ENCODE results near the gene NRN1L. TPM values are rescaled to one million over a fixed set of nuclear protein-coding genes. Genes with fewer than 3 reads are reported as not detected.

Gene NRN1L
- total RNA-seq, 1 donor from 2014 or later, result 1.4 TPM

DNA sequence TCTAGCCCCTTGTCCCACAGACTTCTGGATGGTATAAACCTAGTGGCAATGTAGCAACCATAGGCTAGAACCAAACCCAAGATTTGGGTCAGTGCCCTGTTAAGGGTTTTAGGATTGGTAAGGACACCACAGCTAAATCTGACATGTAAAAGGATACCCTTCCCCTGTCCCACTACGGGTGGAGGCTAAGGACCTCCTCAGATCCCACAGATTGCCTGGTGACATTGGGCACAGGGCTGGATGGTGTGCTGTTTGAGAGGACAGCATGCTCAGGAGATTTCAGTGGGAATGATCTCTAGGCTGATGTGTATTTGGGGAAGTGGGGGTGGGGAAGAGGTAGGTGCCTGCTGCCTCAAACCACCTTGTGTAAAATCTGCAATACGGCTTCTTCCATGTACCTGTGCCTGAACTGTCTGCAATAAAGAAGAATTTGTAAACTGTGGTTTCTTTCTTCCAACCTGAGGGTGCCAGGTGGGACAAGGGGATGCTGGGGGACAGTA is 12.5 kb upstream of the NRN1L start:
- no peak for ATAC-seq (ENCODE audit: low read depth)
- H3K4me3 Mint-ChIP-seq, result peak overlapping the region; percentile 90
- no peak for DNase-seq
- H3K36me3 Mint-ChIP-seq (ENCODE audit: low read depth), result peaks cover 37% of the 10 kb centered on the region
- peak overlapping the region; percentile 84 for H3K27ac Mint-ChIP-seq
- TF ChIP-seq, protein P1, sequence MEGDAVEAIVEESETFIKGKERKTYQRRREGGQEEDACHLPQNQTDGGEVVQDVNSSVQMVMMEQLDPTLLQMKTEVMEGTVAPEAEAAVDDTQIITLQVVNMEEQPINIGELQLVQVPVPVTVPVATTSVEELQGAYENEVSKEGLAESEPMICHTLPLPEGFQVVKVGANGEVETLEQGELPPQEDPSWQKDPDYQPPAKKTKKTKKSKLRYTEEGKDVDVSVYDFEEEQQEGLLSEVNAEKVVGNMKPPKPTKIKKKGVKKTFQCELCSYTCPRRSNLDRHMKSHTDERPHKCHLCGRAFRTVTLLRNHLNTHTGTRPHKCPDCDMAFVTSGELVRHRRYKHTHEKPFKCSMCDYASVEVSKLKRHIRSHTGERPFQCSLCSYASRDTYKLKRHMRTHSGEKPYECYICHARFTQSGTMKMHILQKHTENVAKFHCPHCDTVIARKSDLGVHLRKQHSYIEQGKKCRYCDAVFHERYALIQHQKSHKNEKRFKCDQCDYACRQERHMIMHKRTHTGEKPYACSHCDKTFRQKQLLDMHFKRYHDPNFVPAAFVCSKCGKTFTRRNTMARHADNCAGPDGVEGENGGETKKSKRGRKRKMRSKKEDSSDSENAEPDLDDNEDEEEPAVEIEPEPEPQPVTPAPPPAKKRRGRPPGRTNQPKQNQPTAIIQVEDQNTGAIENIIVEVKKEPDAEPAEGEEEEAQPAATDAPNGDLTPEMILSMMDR (IDR thresholded peaks at IDR 0.05), result no peak
- no peaks in the 10 kb centered on the region for H3K9me3 Mint-ChIP-seq
- intact Hi-C loops (cut with micrococcal nuclease), result loop anchor here (1.0 to 2.0 kb wide), 4 partner anchors 21 to 63 kb away; partner anchors contain the start of genes NUTF2 and PSKH1
- H3K4me1 Mint-ChIP-seq, result peaks cover 36% of the 10 kb centered on the region
- ChIA-PET CTCF (interaction anchor here (1.4 kb wide), 1 partner anchor 12 kb away, joined by 6 read pairs; no protein-coding TSS in a partner anchor), POLR2A (interaction anchor here (1.0 to 1.6 kb wide), 3 partner anchors 26 to 213 kb away, joined by 3 to 6 read pairs (median 4); partner anchors contain the start of genes NFATC3 and PSMB10)
- H3K27me3 Mint-ChIP-seq, result no peaks in the 10 kb centered on the region

DNA sequence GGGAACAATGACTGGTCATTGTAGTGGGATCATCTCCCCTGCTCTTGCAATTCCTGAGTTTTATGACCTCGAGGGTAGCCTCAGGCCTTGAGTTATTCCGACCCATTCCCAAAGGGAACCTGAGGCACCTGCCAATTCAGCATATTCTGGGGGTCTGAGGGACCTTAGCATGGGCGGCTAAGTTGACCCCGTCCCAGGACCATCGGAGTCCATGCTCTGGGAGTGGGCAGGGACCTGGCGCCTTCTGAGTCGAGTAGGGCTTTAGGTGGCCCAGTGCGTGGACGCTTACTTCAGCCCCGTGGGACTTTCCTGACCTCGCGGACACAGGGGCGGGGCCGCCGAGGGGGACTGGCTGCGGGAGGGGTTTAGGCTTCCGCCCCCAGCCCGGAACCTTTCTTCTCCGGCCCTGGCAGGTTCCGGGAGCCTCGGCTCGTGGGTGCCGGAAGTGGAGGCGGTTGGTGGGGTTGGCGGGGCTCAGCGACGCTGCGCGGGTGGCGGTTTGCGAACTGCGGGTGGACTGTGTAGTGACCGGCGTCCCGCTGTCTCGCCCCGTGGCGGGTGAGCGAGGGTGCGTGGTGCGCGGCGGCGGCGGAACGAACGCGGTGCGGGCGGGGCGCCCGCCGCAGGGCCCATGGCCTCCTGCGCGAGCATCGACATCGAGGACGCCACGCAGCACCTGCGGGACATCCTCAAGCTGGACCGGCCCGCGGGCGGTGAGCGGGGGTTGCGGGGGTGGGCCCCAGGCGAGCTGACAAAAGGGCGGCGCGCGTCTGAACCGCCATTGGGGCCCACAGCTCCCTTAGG is 11.9 kb upstream of the NRN1L start, which contains the start of gene EDC4:
Gene EDC4 (plus strand): TSS at position 422 of the 804 bp plus-strand sequence. CDS start 210 bp downstream, at position 632.
- Mint-ChIP-seq H3K4me3 (peak within 1 kb of the TSS; percentile 90), H3K4me1 (peaks cover 36% of the 10 kb centered on the region), H3K27ac (peak within 1 kb of the TSS; percentile 84), H3K27me3 (no peaks in the 10 kb centered on the region), H3K9me3 (no peaks in the 10 kb centered on the region), H3K36me3 (ENCODE audit: low read depth) (peaks cover 42% of the 10 kb centered on the region)
- CTCF ChIA-PET, result interaction anchor here (0.6 to 1.4 kb wide), 2 partner anchors 19 to 56 kb away, joined by 3 to 6 read pairs; no protein-coding TSS in a partner anchor
- ATAC-seq (ENCODE audit: low read depth) (peak; percentile 93), DNase-seq (peak; percentile 89)
- POLR2A ChIA-PET, result interaction anchor here (0.8 to 1.6 kb wide), 7 partner anchors 13 to 165 kb away, joined by 3 to 7 read pairs (median 4); partner anchors contain the start of genes GFOD2 and PSKH1
- TF ChIP-seq, protein P1 (IDR thresholded peaks at IDR 0.05), result no peak
- intact Hi-C loops (cut with micrococcal nuclease), result loop anchor here (1.0 to 2.0 kb wide), 5 partner anchors 20 to 62 kb away; partner anchors contain the start of genes NUTF2, PSKH1 and THAP11

DNA sequence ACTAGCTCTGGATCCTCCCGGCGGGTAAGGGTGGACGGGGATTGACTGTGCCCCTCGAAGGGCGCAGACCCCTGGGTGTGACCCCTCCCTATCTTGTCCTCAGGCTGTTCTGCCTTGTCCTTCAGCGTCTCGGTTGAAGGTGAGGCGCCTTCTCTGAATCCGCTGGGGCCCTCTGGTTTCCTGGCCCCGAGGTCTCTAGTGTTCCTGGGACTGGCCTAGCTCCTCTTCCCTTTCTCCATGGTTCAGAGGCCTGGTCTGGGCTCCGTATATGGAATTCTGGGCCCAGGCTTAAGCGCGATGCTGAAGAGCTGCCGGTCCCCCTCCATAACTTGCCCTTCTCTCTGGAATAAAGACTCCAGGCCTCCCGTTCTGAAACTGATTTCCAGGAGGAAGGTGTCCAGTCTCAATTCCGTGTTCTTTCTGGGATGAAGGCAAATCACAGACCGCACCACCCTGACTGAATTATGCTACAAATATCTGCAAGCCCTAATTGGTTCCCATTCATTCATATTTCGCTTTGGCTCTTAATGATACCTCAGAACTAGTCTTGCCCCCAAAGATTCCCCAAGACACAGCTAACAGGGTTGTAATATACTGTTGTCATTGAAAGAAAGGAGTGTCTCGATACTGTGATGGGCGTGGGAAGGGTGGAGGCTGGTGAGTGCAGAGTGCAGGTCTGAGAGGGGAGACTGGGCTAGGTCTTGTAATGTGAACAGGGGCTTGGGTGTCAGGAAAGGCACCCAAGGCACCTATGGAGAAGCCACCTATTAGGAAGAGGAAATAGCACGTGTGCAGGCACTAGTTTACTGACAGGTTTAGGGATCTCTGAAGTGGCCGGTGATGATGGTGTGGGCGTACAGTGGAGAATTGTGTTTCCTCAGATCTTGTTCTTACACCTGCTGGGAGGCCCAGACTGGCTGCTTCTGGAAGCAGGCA is 11.0 kb upstream of the NRN1L start:
- POLR2A ChIA-PET, result interaction anchor here (0.6 to 1.3 kb wide), 8 partner anchors 12 to 164 kb away, joined by 3 to 7 read pairs (median 4); partner anchors contain the start of genes GFOD2 and PSKH1
- Mint-ChIP-seq H3K27me3 (no peaks in the 10 kb centered on the region), H3K27ac (peak overlapping the region; percentile 74), H3K4me3 (peak overlapping the region; percentile 90), H3K9me3 (no peaks in the 10 kb centered on the region), H3K36me3 (ENCODE audit: low read depth) (peaks cover 45% of the 10 kb centered on the region), H3K4me1 (peaks cover 36% of the 10 kb centered on the region)
- TF ChIP-seq, protein P1 (IDR thresholded peaks at IDR 0.05), result no peak
- ATAC-seq (ENCODE audit: low read depth), result no peak
- DNase-seq, result no peak
- intact Hi-C loops (cut with micrococcal nuclease), result loop anchor here (1.0 to 2.0 kb wide), 3 partner anchors 19 to 57 kb away; partner anchors contain the start of genes PSKH1 and THAP11
- CTCF ChIA-PET, result interaction anchor here (0.6 to 1.4 kb wide), 3 partner anchors 10 to 57 kb away, joined by 3 to 6 read pairs (median 4); no protein-coding TSS in a partner anchor

DNA sequence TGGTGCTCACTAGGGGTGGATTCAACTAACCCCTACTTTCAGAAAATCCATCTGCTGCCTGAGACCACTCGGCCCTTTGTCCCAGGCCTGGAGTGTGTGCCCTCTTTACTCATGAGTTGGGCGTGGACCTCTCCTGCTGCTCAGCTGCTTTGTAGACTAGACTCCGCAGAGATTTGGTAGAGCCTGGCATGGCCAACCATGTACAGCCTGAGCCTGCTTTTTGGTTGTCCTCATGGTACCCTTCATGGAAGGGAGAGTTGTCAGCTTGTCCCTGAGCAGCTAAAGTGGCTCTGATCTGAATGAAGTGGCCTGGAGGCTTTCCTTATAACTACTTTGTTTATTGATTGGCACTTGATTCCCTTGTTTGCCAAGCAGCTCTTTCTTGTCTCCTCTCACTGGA is 10.3 kb upstream of the NRN1L start:
- TF ChIP-seq, protein P1 (IDR thresholded peaks at IDR 0.05), result no peak
- H3K4me3 Mint-ChIP-seq, result peak overlapping the region; percentile 90
- no peaks in the 10 kb centered on the region for H3K27me3 Mint-ChIP-seq
- ChIA-PET CTCF (interaction anchor here (1.0 kb wide), 1 partner anchor 9 kb away, joined by 4 read pairs; no protein-coding TSS in a partner anchor), POLR2A (interaction anchor here (0.6 kb wide), 1 partner anchor 73 kb away, joined by 4 read pairs; no protein-coding TSS in a partner anchor)
- H3K4me1 Mint-ChIP-seq, result peaks cover 36% of the 10 kb centered on the region
- H3K9me3 Mint-ChIP-seq, result no peaks in the 10 kb centered on the region
- DNase-seq, result no peak
- peak overlapping the region; percentile 74 for H3K27ac Mint-ChIP-seq
- ATAC-seq (ENCODE audit: low read depth), result no peak
- intact Hi-C loops (cut with micrococcal nuclease), result no loop called here
- H3K36me3 Mint-ChIP-seq (ENCODE audit: low read depth), result peaks cover 50% of the 10 kb centered on the region
